Muscle of back (tissue), 11 donors: ENCODE data around the gene GART. TPM values are rescaled to one million over a fixed set of nuclear protein-coding genes. Genes with fewer than 3 reads are reported as not detected.
"Not testable (repeated sequence)": the region's sequence is repeated elsewhere in the genome, so short reads cannot be mapped to it uniquely, and the experiment has no call there.

Experiments
- DNase-seq, 3 donors: peaks; one replicate each; pipeline versions ENCODE4 v3.0.0 to v3.0.0-alpha.2; 2013
- polyA plus RNA-seq, 10 donors: library from polyadenylated mRNA; unstranded; fragments of 120-200 nt; gene quantifications; one replicate each; pipeline ENCODE4 v1.2.1, GENCODE V29; 2013; ENCODE audit not compliant: insufficient read length in 10 of 10

GART gene
- polyA plus RNA-seq, 10 donors, result 38.3 to 71.6 (median 55.6) TPM

- DNase-seq, result no peak
Observed at GRCh38 chr21:33477066-33477465, 64.9 kb downstream of the GART start.

- DNase-seq, result no peak
Observed at GRCh38 chr21:33473344-33473743, 68.6 kb downstream of the GART start.

DNA sequence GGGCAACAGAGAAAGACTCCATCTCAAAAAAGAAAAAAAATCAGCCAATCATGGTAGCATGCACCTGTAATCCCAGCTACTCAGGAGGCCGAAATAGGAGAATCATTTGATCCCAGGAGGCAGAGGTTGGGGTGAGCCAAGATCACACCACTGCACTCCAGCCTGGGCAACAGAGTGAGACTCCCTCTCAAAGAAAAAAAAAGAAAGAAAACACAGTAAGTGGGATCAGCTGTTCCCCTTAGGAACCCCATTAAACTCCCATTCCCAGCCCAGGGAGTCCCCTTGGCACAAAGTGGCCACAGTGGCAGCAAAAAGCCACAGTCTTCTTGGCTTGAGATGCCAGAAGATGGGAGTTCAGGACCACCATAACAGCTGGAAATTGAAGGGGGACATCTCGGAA, 71.2 kb downstream of the GART start:
- DNase-seq, result no peak

DNA sequence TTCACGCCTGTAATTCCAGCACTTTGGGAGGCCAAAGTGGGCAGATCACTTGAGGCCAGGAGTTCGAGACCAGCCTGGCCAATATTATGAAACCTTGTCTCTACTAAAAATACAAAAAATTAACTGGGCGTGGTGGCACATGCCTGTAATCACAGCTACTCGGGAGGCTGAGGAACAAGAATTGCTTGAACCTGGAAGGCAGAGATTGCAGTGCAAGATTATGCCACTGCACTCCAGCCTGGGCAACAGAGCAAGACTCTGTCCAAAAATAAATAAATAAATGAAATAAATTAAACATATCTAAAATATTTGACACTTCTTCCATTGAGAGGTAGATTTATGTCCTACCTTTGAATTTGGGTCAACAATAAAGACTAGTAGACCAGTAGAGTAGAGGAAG, 72.7 kb downstream of the GART start:
- not testable (repeated sequence) for DNase-seq

GRCh38 chr21:33461538-33462250, 80.2 kb downstream of the GART start:
- no peak for DNase-seq

DNA sequence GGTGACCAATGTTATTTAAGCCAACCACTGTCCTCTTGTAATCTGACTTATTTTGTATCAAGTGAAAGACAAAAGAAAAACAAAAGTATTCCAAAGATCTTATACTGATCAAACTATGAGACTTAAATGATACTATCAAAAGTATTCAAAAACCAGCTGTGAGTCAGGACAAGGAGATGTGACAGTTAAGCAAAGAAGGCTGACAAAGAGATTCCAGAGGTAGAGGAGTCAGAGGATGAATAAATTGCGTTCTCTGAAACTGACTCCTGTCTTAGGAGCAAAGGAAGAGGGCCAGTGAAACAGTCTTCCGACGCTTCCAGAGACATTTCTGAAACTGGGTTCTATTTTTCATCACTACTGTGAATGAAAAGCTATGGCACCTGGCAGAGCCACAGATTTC, 83.1 kb downstream of the GART start:
- DNase-seq, result no peak

- no peak for DNase-seq
Observed at GRCh38 chr21:33455686-33456446, 86.1 kb downstream of the GART start.

Other genes with a start within 250 kb of the GART start
- gene IFNAR1, start 217.1 kb downstream of the GART start, polyA plus RNA-seq, result 10 to 100 TPM; 18.9 to 28.0 (median 25.4) TPM
- 10 to 100 TPM; 52.0 to 76.1 (median 60.7) TPM for gene IFNGR2, start 138.7 kb downstream of the GART start, polyA plus RNA-seq
- gene TMEM50B, start 62.1 kb downstream of the GART start, polyA plus RNA-seq, result 10 to 100 TPM; 18.4 to 38.5 (median 25.4) TPM
- gene DNAJC28, start 50.4 kb downstream of the GART start, polyA plus RNA-seq, result 1 to 10 TPM; 1.7 to 4.4 (median 2.7) TPM
- gene SON, start 921 bp upstream of the GART start, polyA plus RNA-seq, result 100 to 1,000 TPM; 170 to 275 (median 224) TPM
- gene DONSON, start 46.6 kb upstream of the GART start, polyA plus RNA-seq, result 10 to 100 TPM; 17.1 to 29.6 (median 21.7) TPM
- gene CRYZL1, start 99.6 kb upstream of the GART start, polyA plus RNA-seq, result 10 to 100 TPM; 23.9 to 45.9 (median 35.1) TPM
- 10 to 100 TPM; 29.9 to 44.9 (median 35.4) TPM for gene ITSN1, start 100.4 kb upstream of the GART start, polyA plus RNA-seq